IMR-90 (cell line): ENCODE measurements around the gene RCAN2. TPM values are rescaled to one million over a fixed set of nuclear protein-coding genes. Genes with fewer than 3 reads are reported as not detected.

Source experiments
- ATAC-seq: fragments of 200-7000 bp; cut with Tn5 transposase; 2 replicates; pipeline ENCODE4 v1.9.1; 2020; ENCODE audit warnings: low read depth, mild to moderate bottlenecking, moderate library complexity
- BruUV-seq: library from RNA; stranded (reverse); fragments of 400-500 nt; replicated peaks from 2 replicates; lab custom pipeline; 2021; lab: Mats Ljungman, UMichigan
- CTCF ChIA-PET: fragments of 300-600 bp; formaldehyde crosslinking; extraction: SDS; loops from one replicate; lab custom pipeline; 2021; ENCODE audit warnings: antibody characterized with exemption; lab: Yijun Ruan, JAX
- POLR2A ChIA-PET: fragments of 300-600 bp; sonication (Branson Sonifier 250); formaldehyde crosslinking; loops from one replicate; lab custom pipeline; 2022; ENCODE audit warnings: antibody characterized with exemption; ENCODE audit not compliant: unreplicated experiment; lab: Charles Lee
- DNase-seq: peaks from one replicate; pipeline ENCODE4 v3.0.0; 2013
- H2AFZ ChIP-seq: replicated peaks from 2 replicates; pipeline ENCODE3; 2013; ENCODE audit warnings: low read length, mild to moderate bottlenecking; ENCODE audit not compliant: poor library complexity
- H2AK5ac ChIP-seq: 2 replicates; pipeline ENCODE4 v1.6.1; 2013; ENCODE audit warnings: low read depth, low read length, inconsistent platforms
- H2AK9ac ChIP-seq: replicated peaks from 2 replicates; pipeline ENCODE3; 2013; ENCODE audit warnings: mild to moderate bottlenecking, low read depth, low read length, moderate library complexity; ENCODE audit not compliant: poor library complexity
- H2BK120ac ChIP-seq: 2 replicates; pipeline ENCODE4 v1.6.1; 2013; ENCODE audit warnings: low read depth, low read length, inconsistent platforms
- H2BK15ac ChIP-seq: 3 replicates; pipeline ENCODE4 v1.6.1; 2013; ENCODE audit warnings: low read depth, low read length, inconsistent platforms
- H2BK20ac ChIP-seq: 2 replicates; pipeline ENCODE4 v1.6.1; 2013; ENCODE audit warnings: low read depth, mild to moderate bottlenecking, inconsistent platforms, low read length, moderate library complexity
- H2BK5ac ChIP-seq: 2 replicates; pipeline ENCODE4 v1.6.1; 2013; ENCODE audit warnings: mild to moderate bottlenecking, low read depth, low read length, inconsistent platforms; ENCODE audit not compliant: poor library complexity, severe bottlenecking
- H3K14ac ChIP-seq: replicated peaks from 2 replicates; pipeline ENCODE4 v1.6.1; 2013; ENCODE audit warnings: low read depth, low read length, inconsistent platforms
- H3K18ac ChIP-seq: 2 replicates; pipeline ENCODE4 v1.6.1; 2013; ENCODE audit warnings: low read depth, low read length, control low read depth
- H3K23ac ChIP-seq: 2 replicates; pipeline ENCODE4 v1.6.1; 2013; ENCODE audit warnings: low read depth, low read length, inconsistent platforms
- H3K27ac ChIP-seq: 2 replicates; pipeline ENCODE4 v1.5.1; 2013; ENCODE audit warnings: mild to moderate bottlenecking, control low read depth, low read length; ENCODE audit not compliant: insufficient read depth
- H3K27me3 ChIP-seq: 2 replicates; pipeline ENCODE4 v1.6.1; 2013; ENCODE audit warnings: low read length; ENCODE audit not compliant: control insufficient read depth, insufficient read depth
- H3K36me3 ChIP-seq: 2 replicates; pipeline ENCODE4 v1.6.1; 2013; ENCODE audit warnings: low read length, mixed read lengths; ENCODE audit not compliant: control insufficient read depth, insufficient read depth
- H3K4ac ChIP-seq: 2 replicates; pipeline ENCODE4 v1.6.1; 2013; ENCODE audit warnings: low read depth, low read length, inconsistent platforms
- H3K4me1 ChIP-seq: 2 replicates; pipeline ENCODE4 v1.6.1; 2013; ENCODE audit warnings: low read length, mixed read lengths; ENCODE audit not compliant: control insufficient read depth, insufficient read depth
- H3K4me2 ChIP-seq: 2 replicates; pipeline ENCODE4 v1.6.1; 2013; ENCODE audit warnings: low read depth, mild to moderate bottlenecking, control low read depth, low read length, moderate library complexity
- H3K4me3 ChIP-seq: 2 replicates; pipeline ENCODE4 v1.5.1; 2013; ENCODE audit warnings: low read depth, mild to moderate bottlenecking, control low read depth, low read length, moderate library complexity; ENCODE audit not compliant: insufficient read depth
- H3K56ac ChIP-seq: 2 replicates; pipeline ENCODE4 v1.6.1; 2013; ENCODE audit warnings: low read length, inconsistent platforms; ENCODE audit not compliant: insufficient read depth; ENCODE audit errors: extremely low read depth
- H3K79me1 ChIP-seq, 2 experiments: 2 replicates each; pipeline ENCODE4 v1.6.1; 2013; ENCODE audit warnings: low read length in 2 of 2, inconsistent platforms in 1 of 2, low read depth in 1 of 2
- H3K9ac ChIP-seq: 2 replicates; pipeline ENCODE4 v1.6.1; 2013; ENCODE audit warnings: low read depth, low read length, control low read depth
- H3K9me1 ChIP-seq: 2 replicates; pipeline ENCODE4 v1.6.1; 2013; ENCODE audit warnings: low read length, inconsistent platforms; ENCODE audit not compliant: insufficient read depth
- H3K9me3 ChIP-seq: 2 replicates; pipeline ENCODE4 v1.6.1; 2013; ENCODE audit warnings: low read length; ENCODE audit not compliant: control insufficient read depth, insufficient read depth
- H4K20me1 ChIP-seq: 2 replicates; pipeline ENCODE4 v1.6.1; 2013; ENCODE audit warnings: low read length, inconsistent platforms; ENCODE audit not compliant: insufficient read depth
- H4K5ac ChIP-seq: 2 replicates; pipeline ENCODE4 v1.6.1; 2013; ENCODE audit warnings: mild to moderate bottlenecking, low read depth, low read length, control low read depth
- H4K8ac ChIP-seq, 2 experiments: 2 replicates each; pipeline ENCODE4 v1.6.1; 2013; ENCODE audit warnings: low read depth in 2 of 2, low read length in 2 of 2, control low read depth in 1 of 2, inconsistent platforms in 1 of 2
- H4K91ac ChIP-seq: 2 replicates; pipeline ENCODE4 v1.6.1; 2013; ENCODE audit warnings: low read depth, low read length, inconsistent platforms; ENCODE audit not compliant: insufficient read depth
- BHLHE40 ChIP-seq: fragments of 150-350 bp; IDR thresholded peaks from 2 replicates; pipeline ENCODE4 v1.6.1; 2016; ENCODE audit warnings: mild to moderate bottlenecking, low read depth, low read length
- CEBPB ChIP-seq: IDR thresholded peaks from 2 replicates; pipeline ENCODE4 v1.6.1; 2012; ENCODE audit warnings: low read depth, low read length, improper control_type of control experiment
- CHD1 ChIP-seq: IDR thresholded peaks from 2 replicates; pipeline ENCODE4 v1.6.1; 2012; ENCODE audit warnings: low read depth, low read length, improper control_type of control experiment
- CTCF ChIP-seq: conservative IDR thresholded peaks from 2 replicates; pipeline ENCODE4 v1.5.1; 2012; ENCODE audit warnings: mild to moderate bottlenecking, low read depth, low read length, improper control_type of control experiment
- ELK1 ChIP-seq: fragments of 150-350 bp; IDR thresholded peaks from 2 replicates; pipeline ENCODE4 v1.6.1; 2016; ENCODE audit warnings: low read depth, mild to moderate bottlenecking, low read length, moderate library complexity, borderline replicate concordance
- FOS ChIP-seq: fragments of 150-350 bp; IDR thresholded peaks from 2 replicates; pipeline ENCODE4 v1.6.1; 2016; ENCODE audit warnings: low read depth, low read length
- MAFK ChIP-seq: IDR thresholded peaks from 2 replicates; pipeline ENCODE4 v1.6.1; 2012; ENCODE audit warnings: low read depth, low read length, improper control_type of control experiment
- MAZ ChIP-seq: IDR thresholded peaks from 2 replicates; pipeline ENCODE4 v1.6.1; 2012; ENCODE audit warnings: low read depth, mild to moderate bottlenecking, low read length, improper control_type of control experiment, moderate library complexity, borderline replicate concordance
- MXI1 ChIP-seq: IDR thresholded peaks from 2 replicates; pipeline ENCODE4 v1.6.1; 2012; ENCODE audit warnings: low read depth, mild to moderate bottlenecking, low read length, moderate library complexity, borderline replicate concordance
- NFE2L2 ChIP-seq: fragments of 150-350 bp; IDR thresholded peaks from 2 replicates; pipeline ENCODE4 v1.6.1; 2016; ENCODE audit warnings: low read depth, mild to moderate bottlenecking, low read length
- POLR2A ChIP-seq: IDR thresholded peaks from 2 replicates; pipeline ENCODE4 v1.6.1; 2012; ENCODE audit warnings: mild to moderate bottlenecking, low read depth, low read length
- RAD21 ChIP-seq: IDR thresholded peaks from 2 replicates; pipeline ENCODE4 v1.6.1; 2012; ENCODE audit warnings: low read length, improper control_type of control experiment
- RCOR1 ChIP-seq: IDR thresholded peaks from 2 replicates; pipeline ENCODE4 v1.6.1; 2012; ENCODE audit warnings: mild to moderate bottlenecking, low read length, improper control_type of control experiment; ENCODE audit not compliant: insufficient replicate concordance
- RFX5 ChIP-seq: IDR thresholded peaks from 2 replicates; pipeline ENCODE4 v1.8.0; 2012; ENCODE audit warnings: low read depth, mild to moderate bottlenecking, low read length, moderate library complexity
- SMC3 ChIP-seq: fragments of 150-350 bp; IDR thresholded peaks from 2 replicates; pipeline ENCODE4 v1.6.1; 2016; ENCODE audit warnings: low read depth, mild to moderate bottlenecking, antibody characterized with exemption, low read length, moderate library complexity
- USF2 ChIP-seq: fragments of 150-350 bp; IDR thresholded peaks from 2 replicates; pipeline ENCODE4 v1.6.1; 2017; ENCODE audit warnings: mild to moderate bottlenecking, antibody characterized with exemption, low read length, low read depth
- WGBS, 2 experiments: methylation state at CpG; one replicate each; pipeline versions ENCODE4 v1.1.5 to v1.1.7; 2013; ENCODE audit warnings: missing lambda C conversion rate in 2 of 2; ENCODE audit not compliant: insufficient read length in 1 of 2; ENCODE audit errors: extremely low coverage in 2 of 2; 5-methylcytosine and 5-hydroxymethylcytosine counted together
- dilution Hi-C: fragments of 300-500 bp; cut with HindIII; formaldehyde crosslinking; loops from one replicate; pipeline ENCODE4 v1.14.3; 2018; ENCODE audit warnings: low sequenced_read_pairs; ENCODE audit not compliant: unreplicated experiment
- in situ Hi-C: fragments of 300-500 bp; cut with MboI; formaldehyde crosslinking; loops from 3 replicates; pipeline ENCODE4 v1.14.3; 2019; ENCODE audit warnings: low sequenced_read_pairs, inconsistent platforms, mixed read lengths
- intact Hi-C: fragments of 100-400 bp; cut with micrococcal nuclease; formaldehyde crosslinking; loops from 2 replicates; pipeline ENCODE4 v1.10.0; 2022
- polyA plus RNA-seq, 3 experiments: library from polyadenylated mRNA; depleted of rRNA; stranded (reverse); fragments of >200 nt; gene quantifications; 2 replicates each; pipeline ENCODE4 v1.2.3, GENCODE V29; 2012; ENCODE audit warnings: low replicate concordance in 1 of 3
- total RNA-seq: library from RNA; depleted of rRNA; stranded (reverse); fragments of >200 nt; gene quantifications from 2 replicates; pipeline ENCODE4 v1.2.3, GENCODE V29; 2012

The RCAN2 gene
- total and polyA plus RNA-seq, 2 of the 4 experiments (the other 2 are of a cell fraction) = 1.3 to 1.8 TPM

- BruUV-seq = no TSS peak
- Histone ChIP-seq H3K23ac (no peak overlapping the region), H2AK5ac (no peak overlapping the region), H2BK15ac (no peak overlapping the region), H3K56ac (no peak overlapping the region), H4K5ac (no peak overlapping the region), H3K9me1 (no peaks in the 10 kb centered on the region), H2AFZ (no peak overlapping the region), H3K9me3 (no peaks in the 10 kb centered on the region), H4K91ac (no peak overlapping the region), H2AK9ac (no peak overlapping the region), H3K27ac (no peak overlapping the region), H4K20me1 (no peaks in the 10 kb centered on the region), H3K18ac (no peak overlapping the region), H4K8ac (no peak overlapping the region), H2BK120ac (no peak overlapping the region), H3K4me1 (no peaks in the 10 kb centered on the region), H3K4ac (no peak overlapping the region), H3K36me3 (no peaks in the 10 kb centered on the region), H3K14ac (no peak overlapping the region), H3K4me3 (no peak overlapping the region), H2BK5ac (no peak overlapping the region), H3K9ac (no peak overlapping the region), H3K27me3 (no peaks in the 10 kb centered on the region), H2BK20ac (no peak overlapping the region), H3K79me1 (no peaks in the 10 kb centered on the region), H3K4me2 (no peak overlapping the region)
- WGBS, 2 experiments = no CpG with 5 or more reads among the region's 3 CpGs
- ChIA-PET POLR2A (no interaction called here), CTCF (no interaction called here)
- intact Hi-C loops (no loop called here), in situ Hi-C loops (no loop called here), dilution Hi-C loops (no loop called here)
- DNase-seq = no peak
- no peak for ATAC-seq
- TF ChIP-seq BHLHE40 = no peak
- TF ChIP-seq FOS = no peak
- TF ChIP-seq RFX5 = no peak
- no peak for TF ChIP-seq MAFK
- no peak for TF ChIP-seq MAZ
- TF ChIP-seq NFE2L2 = no peak
- TF ChIP-seq MXI1 = no peak
- TF ChIP-seq RAD21 = no peak
- TF ChIP-seq CTCF = no peak
- no peak for TF ChIP-seq CEBPB
- TF ChIP-seq CHD1 = no peak
- TF ChIP-seq POLR2A = no peak
- no peak for TF ChIP-seq USF2
- TF ChIP-seq SMC3 = no peak
- no peak for TF ChIP-seq RCOR1
- TF ChIP-seq ELK1 = no peak
These were observed 185.4 kb downstream of the RCAN2 start for GRCh38 chr6:46305833-46306232.
